HepG2 (cell line): Measurements from ENCODE around the gene LITAFD.

Source experiments
- CREB1 ChIP-seq, 2 experiments: fragments of 450-650 bp in 1 of 2; IDR thresholded peaks; 2 replicates each; pipeline ENCODE4 v1.6.1; 2016 to 2017; ENCODE audit warnings: control low read depth in 1 of 2, mild to moderate bottlenecking in 1 of 2, missing compliant biosample characterization in 1 of 2, missing genetic modification characterization in 1 of 2
- CTCF ChIP-seq: sonication (generic); formaldehyde crosslinking; IDR thresholded peaks from 2 replicates; pipeline ENCODE4 v1.5.0; 2020; ENCODE audit warnings: mild to moderate bottlenecking, missing genetic modification reagents, moderate library complexity
- ESRRA ChIP-seq: sonication (generic); formaldehyde crosslinking; IDR thresholded peaks from 2 replicates; pipeline ENCODE4 v1.5.1; 2020; ENCODE audit warnings: mild to moderate bottlenecking, low read depth, missing genetic modification reagents
- JUN ChIP-seq: sonication (generic); formaldehyde crosslinking; IDR thresholded peaks from 2 replicates; pipeline ENCODE4 v1.4.0; 2020; ENCODE audit warnings: mild to moderate bottlenecking, missing genetic modification reagents
- KDM5A ChIP-seq: fragments of 200-600 bp; sonication (generic); IDR thresholded peaks from 2 replicates; pipeline ENCODE4 v1.7.0; 2018; ENCODE audit warnings: antibody characterized with exemption, mild to moderate bottlenecking, low read length, borderline replicate concordance
- MYNN ChIP-seq: sonication (generic); formaldehyde crosslinking; IDR thresholded peaks from 2 replicates; pipeline ENCODE4 v1.4.0; 2020; ENCODE audit warnings: mild to moderate bottlenecking, low read depth, missing genetic modification reagents
- REST ChIP-seq, 2 experiments: IDR thresholded peaks; 2 replicates each; pipeline ENCODE4 v1.6.1; 2011 to 2012; ENCODE audit warnings: low read length in 2 of 2, borderline replicate concordance in 1 of 2, low read depth in 1 of 2, mild to moderate bottlenecking in 1 of 2, moderate library complexity in 1 of 2
- ZBTB1 ChIP-seq: sonication (generic); formaldehyde crosslinking; IDR thresholded peaks from 2 replicates; pipeline ENCODE4 v1.4.0; 2020; ENCODE audit warnings: missing genetic modification reagents, borderline replicate concordance
- ZIK1 ChIP-seq: sonication (generic); formaldehyde crosslinking; IDR thresholded peaks from 2 replicates; pipeline ENCODE4 v1.5.0; 2020; ENCODE audit warnings: mild to moderate bottlenecking, low read depth, missing genetic modification reagents, borderline replicate concordance
- TF ChIP-seq, protein P1 (sequence below): sonication (generic); formaldehyde crosslinking; IDR thresholded peaks from 2 replicates; pipeline ENCODE4 v1.5.1; 2020; ENCODE audit warnings: mild to moderate bottlenecking, missing genetic modification reagents

- no peak for TF ChIP-seq CREB1 (IDR thresholded peaks at IDR 0.05)
- TF ChIP-seq CREB1 (CRISPR knock-in tag; IDR thresholded peaks at IDR 0.05): no peak
- no peak for TF ChIP-seq REST (IDR thresholded peaks at IDR 0.05; ENCODE audit: borderline replicate concordance in 1 of 2, low read depth in 1 of 2, low read length in 2 of 2)
- no peak for TF ChIP-seq MYNN (CRISPR knock-in tag)
- no peak for TF ChIP-seq CTCF
- no peak for TF ChIP-seq ZIK1 (CRISPR knock-in tag)
- no peak for TF ChIP-seq ZBTB1 (CRISPR knock-in tag)
- no peak for TF ChIP-seq JUN (CRISPR knock-in tag)
- TF ChIP-seq, protein P1, sequence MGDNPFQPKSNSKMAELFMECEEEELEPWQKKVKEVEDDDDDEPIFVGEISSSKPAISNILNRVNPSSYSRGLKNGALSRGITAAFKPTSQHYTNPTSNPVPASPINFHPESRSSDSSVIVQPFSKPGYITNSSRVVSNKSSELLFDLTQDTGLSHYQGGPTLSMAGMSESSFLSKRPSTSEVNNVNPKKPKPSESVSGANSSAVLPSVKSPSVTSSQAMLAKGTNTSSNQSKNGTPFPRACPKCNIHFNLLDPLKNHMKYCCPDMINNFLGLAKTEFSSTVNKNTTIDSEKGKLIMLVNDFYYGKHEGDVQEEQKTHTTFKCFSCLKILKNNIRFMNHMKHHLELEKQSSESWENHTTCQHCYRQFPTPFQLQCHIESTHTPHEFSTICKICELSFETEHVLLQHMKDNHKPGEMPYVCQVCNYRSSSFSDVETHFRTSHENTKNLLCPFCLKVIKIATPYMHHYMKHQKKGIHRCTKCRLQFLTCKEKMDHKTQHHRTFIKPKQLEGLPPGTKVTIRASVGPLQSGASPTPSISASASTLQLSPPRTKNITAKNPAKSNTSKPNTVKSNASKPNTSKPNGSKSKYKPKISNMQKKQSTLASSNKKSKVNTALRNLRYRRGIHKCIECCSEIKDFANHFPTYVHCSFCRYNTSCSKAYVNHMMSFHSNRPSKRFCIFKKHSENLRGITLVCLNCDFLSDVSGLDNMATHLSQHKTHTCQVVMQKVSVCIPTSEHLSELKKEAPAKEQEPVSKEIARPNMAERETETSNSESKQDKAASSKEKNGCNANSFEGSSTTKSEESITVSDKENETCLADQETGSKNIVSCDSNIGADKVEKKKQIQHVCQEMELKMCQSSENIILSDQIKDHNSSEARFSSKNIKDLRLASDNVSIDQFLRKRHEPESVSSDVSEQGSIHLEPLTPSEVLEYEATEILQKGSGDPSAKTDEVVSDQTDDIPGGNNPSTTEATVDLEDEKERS (CRISPR knock-in tag): no peak
- no peak for TF ChIP-seq ESRRA (CRISPR knock-in tag)
- no peak for TF ChIP-seq KDM5A
Observed at GRCh38 chr16:8847623-8848022, 34.5 kb upstream of the LITAFD start.
